B cell (primary cell): Measurements from ENCODE around the gene LRRN4. TPM values are rescaled to one million over a fixed set of nuclear protein-coding genes. Genes with fewer than 3 reads are reported as not detected.

Source experiments
- ATAC-seq: fragments of 200-7000 bp; cut with Tn5 transposase; one replicate; pipeline ENCODE4 v1.10.0; 2021; ENCODE audit warnings: low read depth, mild to moderate bottlenecking, moderate number of reproducible peaks, moderate library complexity
- CTCF ChIA-PET: fragments of 350-600 bp; sonication (Branson Sonifier 250); formaldehyde crosslinking; loops from one replicate; lab custom pipeline; 2021; ENCODE audit warnings: antibody characterized with exemption, inconsistent platforms; lab: Charles Lee
- POLR2A ChIA-PET: fragments of 350-600 bp; sonication (Branson Sonifier 250); formaldehyde crosslinking; loops from one replicate; lab custom pipeline; 2021; ENCODE audit warnings: antibody characterized with exemption; lab: Charles Lee
- DNase-seq: peaks from one replicate; pipeline ENCODE4 v3.0.0; 2013
- H2AFZ ChIP-seq: 2 replicates; pipeline ENCODE4 v1.6.1; 2012; ENCODE audit warnings: mild to moderate bottlenecking, low read depth, low read length; ENCODE audit not compliant: insufficient read depth, poor library complexity, severe bottlenecking
- H3K27ac ChIP-seq, 2 donors: 1 replicate in 1 of 2; 2 replicates in 1 of 2; pipeline ENCODE4 v1.5.1; 2012 to 2013; ENCODE audit warnings: low read length in 2 of 2, mild to moderate bottlenecking in 2 of 2, moderate library complexity in 1 of 2
- H3K27me3 ChIP-seq, 4 experiments: fragments of 200-600 bp in 1 of 4; sonication (generic) in 1 of 4; replicated peaks in 1 of 4; 1 replicate in 2 of 4; 2 replicates in 2 of 4; pipeline versions ENCODE4 v1.6.1 to v1.7.0; 2013 to 2016; ENCODE audit warnings: low read length in 3 of 4, mild to moderate bottlenecking in 2 of 4, mixed read lengths in 1 of 4, moderate library complexity in 1 of 4; ENCODE audit not compliant: insufficient read depth in 4 of 4, control insufficient read depth in 3 of 4; ENCODE audit errors: control extremely low read depth in 1 of 4
- H3K36me3 ChIP-seq, 2 experiments: replicated peaks in 1 of 2; 1 replicate in 1 of 2; 2 replicates in 1 of 2; pipeline versions ENCODE4 v1.6.1 to v1.7.1; 2013; ENCODE audit warnings: low read length in 1 of 2; ENCODE audit not compliant: insufficient read depth in 2 of 2, control insufficient read depth in 1 of 2; ENCODE audit errors: control extremely low read depth in 1 of 2, extremely low read depth in 1 of 2
- H3K4me1 ChIP-seq, 2 donors: fragments of 200-600 bp in 1 of 2; sonication (generic) in 1 of 2; 1 replicate in 1 of 2; 2 replicates in 1 of 2; pipeline versions ENCODE4 v1.5.1 to v1.6.1; 2013 to 2017; ENCODE audit warnings: low read length in 2 of 2; ENCODE audit not compliant: control insufficient read depth in 2 of 2, insufficient read depth in 2 of 2
- H3K4me2 ChIP-seq: replicated peaks from 2 replicates; pipeline ENCODE3; 2012; ENCODE audit warnings: mild to moderate bottlenecking, low read depth, low read length; ENCODE audit not compliant: poor library complexity, severe bottlenecking
- H3K4me3 ChIP-seq, 5 experiments: fragments of 200-600 bp in 1 of 5; sonication (generic) in 1 of 5; 1 replicate in 3 of 5; 2 replicates in 2 of 5; pipeline versions ENCODE4 v1.5.1 to v1.7.0; 2011 to 2016; ENCODE audit warnings: low read length in 4 of 5, mild to moderate bottlenecking in 4 of 5, low read depth in 2 of 5, control low read depth in 1 of 5, moderate library complexity in 1 of 5; ENCODE audit not compliant: insufficient read depth in 1 of 5; ENCODE audit errors: control extremely low read depth in 1 of 5, extremely low read depth in 1 of 5
- H3K79me2 ChIP-seq: fragments of 200-600 bp; sonication (generic); one replicate; pipeline ENCODE4 v1.6.0; 2016; ENCODE audit warnings: low read length; ENCODE audit not compliant: control insufficient read depth, insufficient read depth
- H3K9ac ChIP-seq: fragments of 200-600 bp; sonication (generic); 2 replicates; pipeline ENCODE4 v1.6.1; 2017; ENCODE audit warnings: mild to moderate bottlenecking, low read length, moderate library complexity
- H3K9me3 ChIP-seq, 3 donors: one replicate each; pipeline versions ENCODE4 v1.6.1 to v1.7.1; 2013; ENCODE audit warnings: low read length in 2 of 3; ENCODE audit not compliant: control insufficient read depth in 2 of 3, insufficient read depth in 1 of 3; ENCODE audit errors: control extremely low read depth in 1 of 3
- H4K20me1 ChIP-seq: 2 replicates; pipeline ENCODE4 v1.6.0; 2012; ENCODE audit warnings: mild to moderate bottlenecking, low read length; ENCODE audit not compliant: insufficient read depth, control insufficient read depth, poor library complexity, severe bottlenecking
- H3K27ac Mint-ChIP-seq: one replicate; pipeline ENCODE4 v1.8.0; 2021; ENCODE audit warnings: mixed read lengths
- H3K27me3 Mint-ChIP-seq: one replicate; pipeline ENCODE4 v1.8.0; 2021; ENCODE audit warnings: mixed read lengths
- H3K4me1 Mint-ChIP-seq: one replicate; pipeline ENCODE4 v1.8.0; 2021; ENCODE audit warnings: mixed read lengths
- H3K4me3 Mint-ChIP-seq: one replicate; pipeline ENCODE4 v1.8.0; 2021; ENCODE audit warnings: mixed read lengths
- H3K9me3 Mint-ChIP-seq: one replicate; pipeline ENCODE4 v1.8.0; 2022; ENCODE audit warnings: mixed read lengths; ENCODE audit not compliant: insufficient read depth
- CTCF ChIP-seq: fragments of 200-600 bp; IDR thresholded peaks from one replicate; pipeline ENCODE4 v1.8.0; 2022; ENCODE audit warnings: antibody characterized with exemption, mild to moderate bottlenecking
- EZH2 ChIP-seq: IDR thresholded peaks from 2 replicates; pipeline ENCODE4 v1.6.1; 2012; ENCODE audit warnings: borderline replicate concordance, low read depth, mild to moderate bottlenecking, moderate library complexity, low read length; ENCODE audit not compliant: insufficient read depth, poor library complexity, severe bottlenecking
- WGBS: methylation state at CpG from one replicate; pipeline ENCODE4 v1.1.5; 2013; ENCODE audit warnings: missing lambda C conversion rate; ENCODE audit not compliant: insufficient coverage; 5-methylcytosine and 5-hydroxymethylcytosine counted together
- intact Hi-C: fragments of 100-400 bp; cut with micrococcal nuclease; formaldehyde crosslinking; loops from one replicate; pipeline ENCODE4 v1.10.0; 2022
- polyA plus RNA-seq: library from polyadenylated mRNA; depleted of rRNA; stranded (reverse); fragments of >200 nt; gene quantifications from 2 replicates; pipeline ENCODE4 v1.2.3, GENCODE V29; 2012
- total RNA-seq, 2 donors: library from RNA; stranded (reverse); fragments of 120-200 nt in 1 of 2; gene quantifications; 1 replicate in 1 of 2; 2 replicates in 1 of 2; pipeline versions ENCODE4 v1.2.3 to v1.2.4, GENCODE V29; 2013 to 2022

Gene LRRN4
- total and polyA plus RNA-seq, 2 donors (not counting 1 experiment from before 2014, with no cell fraction given), result not detected

GRCh38 chr20:6024768-6025167, 29.1 kb downstream of the LRRN4 start:
- TF ChIP-seq EZH2 (no peak), CTCF (no peak)
- Histone ChIP-seq H3K9ac (no peak overlapping the region), H2AFZ (no peak overlapping the region), H4K20me1 (no peaks in the 10 kb centered on the region), H3K4me3 (no peak overlapping the region), H3K4me1 (no peaks in the 10 kb centered on the region), H3K27ac (no peak overlapping the region), H3K4me2 (no peak overlapping the region), H3K27me3 (no peaks in the 10 kb centered on the region), H3K79me2 (peaks cover 21% of the 10 kb centered on the region), H3K9me3 (peaks cover 0 to 4% (median 0%) of the 10 kb centered on the region in 3 donors), H3K36me3 (peaks cover 9 to 25% of the 10 kb centered on the region in 2 experiments)
- H3K4me1 Mint-ChIP-seq, result no peaks in the 10 kb centered on the region
- DNase-seq (no peak), ATAC-seq (no peak)
- 100% methylated on average over 1 of the region's 1 CpG for WGBS
- no peaks in the 10 kb centered on the region for H3K27me3 Mint-ChIP-seq
- ChIA-PET CTCF (no interaction called here), POLR2A (no interaction called here)
- peaks cover 4% of the 10 kb centered on the region for H3K9me3 Mint-ChIP-seq
- intact Hi-C loops, result no loop called here
- H3K27ac Mint-ChIP-seq, result no peak overlapping the region
- no peak overlapping the region for H3K4me3 Mint-ChIP-seq

GRCh38 chr20:6017880-6018279, 36.0 kb downstream of the LRRN4 start:
- no peak overlapping the region for H3K4me2 ChIP-seq
- H2AFZ ChIP-seq, result no peak overlapping the region
- Mint-ChIP-seq H3K27ac (no peak overlapping the region), H3K27me3 (no peaks in the 10 kb centered on the region), H3K4me1 (no peaks in the 10 kb centered on the region), H3K9me3 (no peaks in the 10 kb centered on the region), H3K4me3 (no peak overlapping the region)
- peaks cover 8% of the 10 kb centered on the region for H4K20me1 ChIP-seq
- intact Hi-C loops, result no loop called here
- no peak for TF ChIP-seq CTCF
- H3K4me1 ChIP-seq, result no peaks in the 10 kb centered on the region
- H3K36me3 ChIP-seq, result peaks cover 15 to 18% of the 10 kb centered on the region in 2 experiments
- H3K79me2 ChIP-seq, result peaks cover 36% of the 10 kb centered on the region
- ChIA-PET POLR2A (no interaction called here), CTCF (no interaction called here)
- no peak overlapping the region for H3K4me3 ChIP-seq
- ATAC-seq (no peak), DNase-seq (no peak)
- 100% methylated on average over 2 of the region's 7 CpGs for WGBS
- H3K9ac ChIP-seq, result no peak overlapping the region
- no peaks in the 10 kb centered on the region for H3K9me3 ChIP-seq
- no peaks in the 10 kb centered on the region for H3K27me3 ChIP-seq
- no peak overlapping the region for H3K27ac ChIP-seq
